ENCODE measurements around the gene OR1I1.

The OR1I1 gene

GRCh38 chr19:15124572-15125231 is 42.7 kb downstream of the OR1I1 start:
- TF ChIP-seq CTCF (IDR thresholded peaks at IDR 0.05): no peak
- Histone ChIP-seq H3K4me3 (peak overlapping the region; percentile 90), H3K27ac (peak overlapping the region; percentile 93 to 96)
- DNase-seq (ENCODE audit: low spot score): no peak

- no peak for TF ChIP-seq CTCF (IDR thresholded peaks at IDR 0.05)
- peak; percentile 98 for DNase-seq (ENCODE audit: low spot score)
Observed at GRCh38 chr19:15125232-15126067, 43.4 kb downstream of the OR1I1 start.

GRCh38 chr19:15126131-15126910 is 44.3 kb downstream of the OR1I1 start:
- peak overlapping the region in 1 of 2 donors; percentile 93 for H3K27ac ChIP-seq
- H3K4me3 ChIP-seq: peak overlapping the region; percentile 90
- no peak for TF ChIP-seq CTCF (IDR thresholded peaks at IDR 0.05)
- no peak for DNase-seq (ENCODE audit: low spot score)

More at GRCh38 chr19:15125232-15126067, 43.4 kb downstream of the OR1I1 start:
- Histone ChIP-seq H3K27ac (peak overlapping the region; percentile 93 to 96), H3K4me3 (peak overlapping the region; percentile 90)

GRCh38 chr19:15128162-15128770 is 46.3 kb downstream of the OR1I1 start:
- no peak for TF ChIP-seq CTCF (IDR thresholded peaks at IDR 0.05)
- Histone ChIP-seq H3K27ac (no peak overlapping the region), H3K4me3 (no peak overlapping the region)
- DNase-seq (ENCODE audit: low spot score): no peak

- no peak for DNase-seq (ENCODE audit: low spot score)
- H3K27ac ChIP-seq: no peak overlapping the region
- H3K4me3 ChIP-seq: no peak overlapping the region
- TF ChIP-seq CTCF (IDR thresholded peaks at IDR 0.05): no peak
Observed at GRCh38 chr19:15129856-15130585, 48.0 kb downstream of the OR1I1 start.

All from coronary artery (tissue), 2 donors.